GM12878 (cell line): ENCODE data around the gene NR3C1.

Source experiments
- CTCF ChIP-seq, 3 experiments: IDR thresholded peaks in 2 of 3; conservative IDR thresholded peaks in 1 of 3; 2 replicates each; pipeline ENCODE4 v1.5.1; 2011; ENCODE audit warnings: low read depth in 3 of 3, low read length in 3 of 3, mild to moderate bottlenecking in 3 of 3, control low read depth in 2 of 3, moderate library complexity in 2 of 3, inconsistent platforms in 1 of 3, mixed read lengths in 1 of 3; ENCODE audit not compliant: control insufficient read depth in 2 of 3, insufficient read depth in 1 of 3; ENCODE audit errors: extremely low read depth in 1 of 3
- EP300 ChIP-seq, 2 experiments: fragments of 150-350 bp in 1 of 2; IDR thresholded peaks; 2 replicates each; pipeline ENCODE4 v1.6.1; 2011 to 2012; ENCODE audit warnings: low read depth in 2 of 2, low read length in 2 of 2, borderline replicate concordance in 1 of 2, improper control_type of control experiment in 1 of 2, inconsistent platforms in 1 of 2; ENCODE audit not compliant: control insufficient read depth in 1 of 2
- ESRRA ChIP-seq: IDR thresholded peaks from 2 replicates; pipeline ENCODE4 v1.6.1; 2012; ENCODE audit warnings: mild to moderate bottlenecking, low read length, improper control_type of control experiment
- GABPA ChIP-seq: IDR thresholded peaks from 2 replicates; pipeline ENCODE4 v1.6.1; 2014; ENCODE audit warnings: antibody characterized with exemption, low read depth, mild to moderate bottlenecking, inconsistent platforms
- HCFC1 ChIP-seq: fragments of 150-350 bp; IDR thresholded peaks from 2 replicates; pipeline ENCODE4 v1.6.1; 2014; ENCODE audit warnings: low read length
- HDAC6 ChIP-seq: fragments of 200-600 bp; sonication (generic); IDR thresholded peaks from one replicate; pipeline ENCODE4 v1.8.0; 2017; ENCODE audit warnings: antibody characterized with exemption; ENCODE audit not compliant: unreplicated experiment
- HDGF ChIP-seq: fragments of 450-650 bp; IDR thresholded peaks from 2 replicates; pipeline ENCODE4 v1.6.1; 2016; ENCODE audit warnings: antibody characterized with exemption
- MXI1 ChIP-seq: fragments of 150-350 bp; IDR thresholded peaks from 2 replicates; pipeline ENCODE4 v1.6.1; 2011; ENCODE audit warnings: low read depth, mild to moderate bottlenecking, inconsistent platforms, low read length, improper control_type of control experiment
- NR2C2 ChIP-seq: IDR thresholded peaks from 2 replicates; pipeline ENCODE4 v1.6.1; 2011; ENCODE audit warnings: borderline replicate concordance, low read depth; ENCODE audit not compliant: control insufficient read depth, insufficient read length
- POLR2A ChIP-seq: IDR thresholded peaks from 2 replicates; pipeline ENCODE4 v1.6.1; 2011; ENCODE audit warnings: low read depth, mild to moderate bottlenecking, low read length
- POLR2AphosphoS5 ChIP-seq: IDR thresholded peaks from 2 replicates; pipeline ENCODE4 v1.6.1; 2011; ENCODE audit warnings: mild to moderate bottlenecking, low read length, inconsistent platforms
- REST ChIP-seq: IDR thresholded peaks from 2 replicates; pipeline ENCODE4 v1.6.1; 2012; ENCODE audit warnings: mild to moderate bottlenecking, low read depth, low read length
- SP1 ChIP-seq: IDR thresholded peaks from one replicate; pipeline ENCODE4 v1.6.1; 2011; ENCODE audit warnings: low read depth, low read length
- ZBTB33 ChIP-seq: fragments of 450-650 bp; IDR thresholded peaks from 2 replicates; pipeline ENCODE4 v1.6.1; 2017; ENCODE audit warnings: mild to moderate bottlenecking

GRCh38 chr5:143405063-143405848 lies 1.8 kb upstream of the NR3C1 start:
- peak; percentile 22 to 33 (median 24); a peak in 3 of 6 replicates for TF ChIP-seq CTCF (IDR thresholded peaks at IDR 0.05 in 2 of 3, conservative IDR thresholded peaks at IDR 0.05 in 1 of 3; ENCODE audit: control insufficient read depth in 2 of 3, extremely low read depth in 1 of 3, insufficient read depth in 1 of 3, low read depth in 3 of 3, low read length in 3 of 3)
- no peak for TF ChIP-seq MXI1
- no peak for TF ChIP-seq SP1
- TF ChIP-seq ZBTB33 = no peak
- TF ChIP-seq GABPA = peak; percentile 85
- TF ChIP-seq HCFC1 = peak; percentile 84
- peak; percentile 73; the same call in 1 of the 2 replicates for TF ChIP-seq POLR2AphosphoS5
- TF ChIP-seq POLR2A = peak; percentile 96
- no peak for TF ChIP-seq NR2C2
- 0 out of 2 replicates have a peak, but pooled peaks have one; percentile 49 for TF ChIP-seq HDGF
- TF ChIP-seq REST = peak; percentile 43; the same call in 1 of the 2 replicates
- TF ChIP-seq HDAC6 = no peak
- TF ChIP-seq ESRRA = 0 out of 2 replicates have a peak, but pooled peaks have one; percentile 55
- no peak for TF ChIP-seq EP300 (IDR thresholded peaks at IDR 0.05; ENCODE audit: borderline replicate concordance in 1 of 2, control insufficient read depth in 1 of 2, low read depth in 2 of 2, low read length in 2 of 2)
